ENCODE data around the gene AOC1. TPM values are rescaled to one million over a fixed set of nuclear protein-coding genes. Genes with fewer than 3 reads are reported as not detected.
A peak's percentile ranks its signal among the peaks of the same experiment; 100 is the strongest.

Gene AOC1, protein sequence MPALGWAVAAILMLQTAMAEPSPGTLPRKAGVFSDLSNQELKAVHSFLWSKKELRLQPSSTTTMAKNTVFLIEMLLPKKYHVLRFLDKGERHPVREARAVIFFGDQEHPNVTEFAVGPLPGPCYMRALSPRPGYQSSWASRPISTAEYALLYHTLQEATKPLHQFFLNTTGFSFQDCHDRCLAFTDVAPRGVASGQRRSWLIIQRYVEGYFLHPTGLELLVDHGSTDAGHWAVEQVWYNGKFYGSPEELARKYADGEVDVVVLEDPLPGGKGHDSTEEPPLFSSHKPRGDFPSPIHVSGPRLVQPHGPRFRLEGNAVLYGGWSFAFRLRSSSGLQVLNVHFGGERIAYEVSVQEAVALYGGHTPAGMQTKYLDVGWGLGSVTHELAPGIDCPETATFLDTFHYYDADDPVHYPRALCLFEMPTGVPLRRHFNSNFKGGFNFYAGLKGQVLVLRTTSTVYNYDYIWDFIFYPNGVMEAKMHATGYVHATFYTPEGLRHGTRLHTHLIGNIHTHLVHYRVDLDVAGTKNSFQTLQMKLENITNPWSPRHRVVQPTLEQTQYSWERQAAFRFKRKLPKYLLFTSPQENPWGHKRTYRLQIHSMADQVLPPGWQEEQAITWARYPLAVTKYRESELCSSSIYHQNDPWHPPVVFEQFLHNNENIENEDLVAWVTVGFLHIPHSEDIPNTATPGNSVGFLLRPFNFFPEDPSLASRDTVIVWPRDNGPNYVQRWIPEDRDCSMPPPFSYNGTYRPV
- total RNA-seq = 100 to 1,000 TPM; 308 to 353 TPM

DNA sequence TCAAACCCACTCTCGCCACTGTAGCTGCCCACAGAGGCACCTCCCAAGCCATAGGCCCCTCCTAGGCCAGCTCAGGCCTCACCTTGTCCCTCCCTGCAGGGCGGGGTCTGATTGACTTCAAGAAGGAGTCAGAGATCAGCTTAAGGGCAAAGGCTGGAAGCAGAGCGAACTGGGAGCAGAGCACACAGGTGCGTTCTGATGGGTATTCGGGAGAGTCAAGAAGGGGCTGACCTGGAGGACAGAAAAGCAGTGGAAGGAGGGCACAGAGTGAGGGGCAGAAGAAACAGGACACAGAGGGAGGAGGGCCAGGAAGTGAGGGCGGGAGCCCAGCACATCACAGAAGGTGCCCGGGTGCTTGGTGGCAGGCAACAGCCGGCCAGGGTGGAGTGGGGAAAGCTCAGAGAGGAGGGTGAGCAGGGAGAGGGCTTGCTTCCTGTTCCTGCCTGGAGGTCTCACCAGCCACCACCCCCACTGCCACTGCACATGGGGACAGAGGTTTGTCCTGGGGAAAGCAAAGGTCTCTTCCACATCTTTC, at the start of gene AOC1:
Gene AOC1, plus strand, starts transcription at position 147 of the 535 bp plus-strand sequence. CDS start 3,954 bp downstream, outside the sequence.
- peak within 1 kb of the TSS; percentile 66 to 92 for H3K9ac ChIP-seq (ENCODE audit: low read depth in 2 of 2, low read length in 2 of 2)
- intact Hi-C loops (cut with DNase I) = no loop called here
- peak within 1 kb of the TSS; percentile 58 for H3K27ac ChIP-seq
- H3K4me1 ChIP-seq = no peaks in the 10 kb centered on the region
- no peaks in the 10 kb centered on the region for H3K36me3 ChIP-seq
- TF ChIP-seq, protein P1, sequence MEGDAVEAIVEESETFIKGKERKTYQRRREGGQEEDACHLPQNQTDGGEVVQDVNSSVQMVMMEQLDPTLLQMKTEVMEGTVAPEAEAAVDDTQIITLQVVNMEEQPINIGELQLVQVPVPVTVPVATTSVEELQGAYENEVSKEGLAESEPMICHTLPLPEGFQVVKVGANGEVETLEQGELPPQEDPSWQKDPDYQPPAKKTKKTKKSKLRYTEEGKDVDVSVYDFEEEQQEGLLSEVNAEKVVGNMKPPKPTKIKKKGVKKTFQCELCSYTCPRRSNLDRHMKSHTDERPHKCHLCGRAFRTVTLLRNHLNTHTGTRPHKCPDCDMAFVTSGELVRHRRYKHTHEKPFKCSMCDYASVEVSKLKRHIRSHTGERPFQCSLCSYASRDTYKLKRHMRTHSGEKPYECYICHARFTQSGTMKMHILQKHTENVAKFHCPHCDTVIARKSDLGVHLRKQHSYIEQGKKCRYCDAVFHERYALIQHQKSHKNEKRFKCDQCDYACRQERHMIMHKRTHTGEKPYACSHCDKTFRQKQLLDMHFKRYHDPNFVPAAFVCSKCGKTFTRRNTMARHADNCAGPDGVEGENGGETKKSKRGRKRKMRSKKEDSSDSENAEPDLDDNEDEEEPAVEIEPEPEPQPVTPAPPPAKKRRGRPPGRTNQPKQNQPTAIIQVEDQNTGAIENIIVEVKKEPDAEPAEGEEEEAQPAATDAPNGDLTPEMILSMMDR (IDR thresholded peaks at IDR 0.05) = no peak
- DNase-seq = peak; percentile 96
- no peaks in the 10 kb centered on the region for H3K9me3 ChIP-seq
- H3K4me3 ChIP-seq = peak within 1 kb of the TSS; percentile 30
- H3K27me3 ChIP-seq = no peaks in the 10 kb centered on the region

DNA sequence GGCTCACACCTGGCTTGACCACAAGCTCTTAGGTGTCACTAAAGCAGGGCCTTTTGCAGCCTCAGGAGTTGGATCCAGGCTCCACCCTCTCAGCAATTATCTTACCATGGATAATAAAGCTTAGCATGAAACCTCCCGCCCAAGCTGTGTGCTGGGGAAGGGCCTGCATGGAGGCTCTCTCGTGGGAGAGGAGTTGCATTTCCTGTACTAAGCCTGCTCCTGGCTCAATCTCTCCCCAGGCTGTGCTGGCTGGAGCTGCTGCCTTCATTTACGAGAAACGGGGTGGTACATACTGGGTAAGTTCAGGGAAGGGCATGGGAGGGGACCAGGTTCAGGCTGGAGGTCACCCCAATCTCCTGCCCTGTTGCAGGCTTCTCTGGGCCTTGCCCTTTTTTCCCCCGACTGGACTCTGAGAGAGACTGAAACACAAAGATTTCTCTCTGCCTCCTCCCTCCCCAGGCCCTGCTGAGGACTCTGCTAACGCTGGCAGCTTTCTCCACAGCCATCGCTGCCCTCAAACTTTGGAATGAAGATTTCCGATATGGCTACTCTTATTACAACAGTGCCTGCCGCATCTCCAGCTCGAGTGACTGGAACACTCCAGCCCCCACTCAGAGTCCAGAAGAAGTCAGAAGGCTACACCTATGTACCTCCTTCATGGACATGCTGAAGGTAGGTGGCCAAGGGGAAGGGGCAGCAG, 49.0 kb upstream of the AOC1 start:
- Histone ChIP-seq H3K4me1 (peaks cover 4% of the 10 kb centered on the region), H3K9me3 (no peaks in the 10 kb centered on the region), H3K9ac (ENCODE audit: low read depth in 2 of 2, low read length in 2 of 2) (peak overlapping the region in 1 of 2 donors; percentile 92), H3K36me3 (no peaks in the 10 kb centered on the region), H3K27me3 (no peaks in the 10 kb centered on the region), H3K27ac (peak overlapping the region; percentile 91), H3K4me3 (no peak overlapping the region)
- intact Hi-C loops (cut with DNase I) = no loop called here
- TF ChIP-seq, protein P1 (IDR thresholded peaks at IDR 0.05) = no peak
- DNase-seq = peak; percentile 58

DNA sequence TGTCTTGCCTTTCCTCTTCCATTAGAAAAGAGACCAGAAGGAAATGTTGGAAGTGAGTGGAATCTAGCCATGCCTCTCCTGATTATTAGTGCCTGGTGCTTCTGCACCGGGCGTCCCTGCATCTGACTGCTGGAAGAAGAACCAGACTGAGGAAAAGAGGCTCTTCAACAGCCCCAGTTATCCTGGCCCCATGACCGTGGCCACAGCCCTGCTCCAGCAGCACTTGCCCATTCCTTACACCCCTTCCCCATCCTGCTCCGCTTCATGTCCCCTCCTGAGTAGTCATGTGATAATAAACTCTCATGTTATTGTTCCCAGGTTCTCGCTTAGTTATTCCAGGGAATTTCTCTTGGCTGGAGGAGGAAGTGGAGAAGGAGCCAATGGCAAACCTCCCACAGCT, 47.5 kb upstream of the AOC1 start:
- Histone ChIP-seq H3K27me3 (no peaks in the 10 kb centered on the region), H3K4me1 (peaks cover 4% of the 10 kb centered on the region)
- intact Hi-C loops (cut with DNase I) = no loop called here

DNA sequence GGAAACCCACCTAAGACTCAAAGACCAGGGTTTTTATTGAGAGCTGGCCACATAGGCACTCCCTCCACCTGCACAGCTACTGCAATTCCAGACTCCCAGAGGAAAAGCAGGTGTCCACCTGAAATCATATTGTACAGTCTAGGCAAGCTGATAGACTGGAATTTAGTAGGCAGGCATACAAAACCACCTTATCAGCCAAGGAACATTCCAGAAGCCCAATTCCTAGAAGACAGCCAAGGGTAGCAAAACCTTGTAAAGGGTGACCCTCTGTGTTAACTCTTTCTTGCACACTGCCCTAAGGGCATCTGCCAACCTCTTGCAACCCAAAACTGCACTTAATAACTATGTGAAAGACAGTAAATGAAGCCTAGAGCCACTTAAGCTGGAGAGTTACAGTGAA, 46.5 kb upstream of the AOC1 start:
- intact Hi-C loops (cut with DNase I) = no loop called here
- no peak overlapping the region for H3K9ac ChIP-seq (ENCODE audit: low read depth in 2 of 2, low read length in 2 of 2)
- TF ChIP-seq, protein P1 (IDR thresholded peaks at IDR 0.05) = no peak
- DNase-seq = no peak
- H3K9me3 ChIP-seq = no peaks in the 10 kb centered on the region
- no peak overlapping the region for H3K27ac ChIP-seq
- no peaks in the 10 kb centered on the region for H3K27me3 ChIP-seq
- no peak overlapping the region for H3K4me3 ChIP-seq
- no peaks in the 10 kb centered on the region for H3K36me3 ChIP-seq
- H3K4me1 ChIP-seq = peaks cover 4% of the 10 kb centered on the region

More for the DNA sequence above, 47.5 kb upstream of the AOC1 start:
- TF ChIP-seq, protein P1 (IDR thresholded peaks at IDR 0.05) = no peak
- no peaks in the 10 kb centered on the region for H3K9me3 ChIP-seq
- no peak overlapping the region for H3K9ac ChIP-seq (ENCODE audit: low read depth in 2 of 2, low read length in 2 of 2)
- no peak overlapping the region for H3K27ac ChIP-seq
- no peak overlapping the region for H3K4me3 ChIP-seq
- peak; percentile 14 for DNase-seq
- H3K36me3 ChIP-seq = no peaks in the 10 kb centered on the region

DNA sequence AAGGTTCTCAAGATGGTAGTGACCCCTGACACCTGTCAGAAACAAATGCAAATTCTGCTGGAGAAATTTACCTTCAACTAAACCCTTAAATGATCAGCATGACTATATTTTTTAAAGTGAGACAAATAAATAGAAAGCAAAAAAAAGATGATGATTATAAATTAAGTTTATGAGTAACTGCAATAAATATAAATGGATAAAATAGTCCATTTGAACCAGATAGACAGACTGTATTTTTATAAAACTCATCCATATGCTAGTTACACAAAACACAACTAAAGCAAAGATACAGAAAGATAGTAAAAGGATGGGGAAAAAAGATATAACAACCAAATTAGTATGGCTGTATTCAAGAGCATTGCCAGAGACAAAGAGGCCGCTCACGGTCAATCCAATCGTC, 45.9 kb upstream of the AOC1 start:
- Histone ChIP-seq H3K27ac (no peak overlapping the region), H3K36me3 (no peaks in the 10 kb centered on the region), H3K27me3 (no peaks in the 10 kb centered on the region), H3K9ac (ENCODE audit: low read depth in 2 of 2, low read length in 2 of 2) (no peak overlapping the region), H3K9me3 (no peaks in the 10 kb centered on the region), H3K4me3 (no peak overlapping the region), H3K4me1 (peaks cover 4% of the 10 kb centered on the region)
- DNase-seq = no peak
- TF ChIP-seq, protein P1 (IDR thresholded peaks at IDR 0.05) = no peak
- intact Hi-C loops (cut with DNase I) = no loop called here
